ENCODE data around the gene TOX2. TPM values are rescaled to one million over a fixed set of nuclear protein-coding genes. Genes with fewer than 3 reads are reported as not detected.

The TOX2 gene
- total RNA-seq, 1 experiment from 2014 or later = 1.7 TPM

DNA sequence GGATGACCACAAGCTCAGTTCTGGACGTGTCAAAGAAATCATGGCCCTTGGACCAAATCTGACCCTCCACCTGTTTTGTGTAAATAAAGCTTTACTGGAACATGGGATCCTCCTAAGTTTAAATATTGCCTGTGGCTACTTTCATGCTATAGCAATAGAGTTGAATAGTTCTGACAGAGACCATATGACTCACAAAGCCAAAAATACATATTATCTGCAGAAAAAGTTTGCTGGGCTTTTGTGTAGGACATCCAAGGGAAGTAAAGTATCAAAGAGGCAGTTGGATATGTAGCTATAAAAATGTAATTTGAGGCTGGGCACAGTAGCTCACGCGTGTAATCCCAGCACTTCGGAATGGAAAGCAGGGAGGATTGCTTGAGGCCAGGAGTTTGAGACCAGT lies 78.9 kb downstream of the TOX2 start:
- H4K5ac ChIP-seq (ENCODE audit: insufficient read length, low read depth, low read length) = no peak overlapping the region
- no peak overlapping the region for H3K4ac ChIP-seq (ENCODE audit: low read depth, low read length)
- H4K8ac ChIP-seq (replicated peaks; ENCODE audit: insufficient read length, low read depth, low read length) = no peak overlapping the region
- H2BK5ac ChIP-seq (ENCODE audit: insufficient read length, low read length) = no peak overlapping the region
- no peak overlapping the region for H3K56ac ChIP-seq (ENCODE audit: insufficient read length, low read depth, low read length)
- H2AK5ac ChIP-seq (ENCODE audit: insufficient read length, low read length) = no peak overlapping the region
- no peak overlapping the region for H2BK12ac ChIP-seq (ENCODE audit: insufficient read length, low read depth, low read length)
- no peaks in the 10 kb centered on the region for H3K9me3 ChIP-seq (ENCODE audit: control insufficient read depth, low read depth, low read length)
- H2BK120ac ChIP-seq (ENCODE audit: low read depth, low read length, poor library complexity, severe bottlenecking) = no peak overlapping the region
- H3K27me3 ChIP-seq (ENCODE audit: insufficient read depth, low read length) = no peaks in the 10 kb centered on the region
- no peak for DNase-seq
- Mint-ChIP-seq H3K4me3 (no peak overlapping the region), H3K27ac (no peak overlapping the region), H3K4me1 (no peaks in the 10 kb centered on the region), H3K27me3 (ENCODE audit: low read depth) (no peaks in the 10 kb centered on the region), H3K36me3 (ENCODE audit: insufficient read depth in 1 of 3, low read depth in 3 of 3) (no peaks in the 10 kb centered on the region; a peak in 1 of 7 replicates), H3K9me3 (peaks cover 0 to 5% of the 10 kb centered on the region in 2 experiments; a peak in 3 of 5 replicates)
- H3K23me2 ChIP-seq (ENCODE audit: insufficient read length, low read depth, low read length, poor library complexity, severe bottlenecking) = no peaks in the 10 kb centered on the region
- no peak overlapping the region for H2BK15ac ChIP-seq (ENCODE audit: low read depth, low read length)
- H3K4me1 ChIP-seq (ENCODE audit: insufficient read depth, low read length) = no peaks in the 10 kb centered on the region
- no peak overlapping the region for H3K4me2 ChIP-seq (ENCODE audit: insufficient read depth, insufficient read length, low read length)
- no peaks in the 10 kb centered on the region for H4K20me1 ChIP-seq (ENCODE audit: control insufficient read depth, insufficient read depth, insufficient read length)
- no peak overlapping the region for H3K23ac ChIP-seq (ENCODE audit: insufficient read length, low read depth, low read length)
- no peak overlapping the region for H3K9ac ChIP-seq (ENCODE audit: extremely low read depth, insufficient read length, low read length)
- H3K27ac ChIP-seq (ENCODE audit: insufficient read length, low read depth, low read length) = no peak overlapping the region
- H3K14ac ChIP-seq (ENCODE audit: insufficient read depth, low read length) = no peak overlapping the region
- no peaks in the 10 kb centered on the region for H3K79me2 ChIP-seq (ENCODE audit: insufficient read depth, low read length)
- no peaks in the 10 kb centered on the region for H3K79me1 ChIP-seq (ENCODE audit: insufficient read depth, low read depth, low read length, poor library complexity, severe bottlenecking)
- TF ChIP-seq, protein P1, sequence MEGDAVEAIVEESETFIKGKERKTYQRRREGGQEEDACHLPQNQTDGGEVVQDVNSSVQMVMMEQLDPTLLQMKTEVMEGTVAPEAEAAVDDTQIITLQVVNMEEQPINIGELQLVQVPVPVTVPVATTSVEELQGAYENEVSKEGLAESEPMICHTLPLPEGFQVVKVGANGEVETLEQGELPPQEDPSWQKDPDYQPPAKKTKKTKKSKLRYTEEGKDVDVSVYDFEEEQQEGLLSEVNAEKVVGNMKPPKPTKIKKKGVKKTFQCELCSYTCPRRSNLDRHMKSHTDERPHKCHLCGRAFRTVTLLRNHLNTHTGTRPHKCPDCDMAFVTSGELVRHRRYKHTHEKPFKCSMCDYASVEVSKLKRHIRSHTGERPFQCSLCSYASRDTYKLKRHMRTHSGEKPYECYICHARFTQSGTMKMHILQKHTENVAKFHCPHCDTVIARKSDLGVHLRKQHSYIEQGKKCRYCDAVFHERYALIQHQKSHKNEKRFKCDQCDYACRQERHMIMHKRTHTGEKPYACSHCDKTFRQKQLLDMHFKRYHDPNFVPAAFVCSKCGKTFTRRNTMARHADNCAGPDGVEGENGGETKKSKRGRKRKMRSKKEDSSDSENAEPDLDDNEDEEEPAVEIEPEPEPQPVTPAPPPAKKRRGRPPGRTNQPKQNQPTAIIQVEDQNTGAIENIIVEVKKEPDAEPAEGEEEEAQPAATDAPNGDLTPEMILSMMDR (conservative IDR thresholded peaks at IDR 0.05) = no peak
- WGBS (ENCODE audit: extremely low coverage, insufficient read length, low lambda C conversion rate) = no CpG with 5 or more reads among the region's 4 CpGs
- no peak overlapping the region for H2AFZ ChIP-seq (ENCODE audit: low read length)
- no peak overlapping the region for H4K91ac ChIP-seq (ENCODE audit: insufficient read length, low read depth, low read length)
- H3T11ph ChIP-seq (ENCODE audit: low read length) = no peak overlapping the region
- H3K18ac ChIP-seq (ENCODE audit: insufficient read length, low read depth, low read length) = no peak overlapping the region
- no peak overlapping the region for H2BK20ac ChIP-seq (ENCODE audit: low read depth, low read length, poor library complexity, severe bottlenecking)
